NB4 (cell line): ENCODE measurements around the gene SEPTIN5.

ENCODE experiments used
- CTCF ChIP-seq: IDR thresholded peaks from one replicate; pipeline ENCODE4 v1.5.1; 2012; ENCODE audit warnings: low read depth, low read length
- MAX ChIP-seq: IDR thresholded peaks from 2 replicates; pipeline ENCODE4 v1.6.1; 2011; ENCODE audit warnings: low read depth, low read length
- MYC ChIP-seq: IDR thresholded peaks from 2 replicates; pipeline ENCODE4 v1.6.1; 2011; ENCODE audit warnings: low read depth, low read length
- POLR2A ChIP-seq: IDR thresholded peaks from 2 replicates; pipeline ENCODE4 v1.6.1; 2011; ENCODE audit warnings: mild to moderate bottlenecking; ENCODE audit not compliant: insufficient read length; ENCODE audit errors: extremely low read depth

GRCh38 chr22:19734163-19734562, 19.9 kb downstream of the SEPTIN5 start:
- TF ChIP-seq CTCF (no peak), POLR2A (no peak), MYC (no peak), MAX (no peak)
